ENCODE data around the gene TMEM14A. TPM values are rescaled to one million over a fixed set of nuclear protein-coding genes. Genes with fewer than 3 reads are reported as not detected.
"Not testable (repeated sequence)": the region's sequence is repeated elsewhere in the genome, so short reads cannot be mapped to it uniquely, and the experiment has no call there.

TMEM14A gene
- polyA plus RNA-seq, 6 donors from 2014 or later, result 9.7 to 22.3 (median 15.5) TPM

DNA sequence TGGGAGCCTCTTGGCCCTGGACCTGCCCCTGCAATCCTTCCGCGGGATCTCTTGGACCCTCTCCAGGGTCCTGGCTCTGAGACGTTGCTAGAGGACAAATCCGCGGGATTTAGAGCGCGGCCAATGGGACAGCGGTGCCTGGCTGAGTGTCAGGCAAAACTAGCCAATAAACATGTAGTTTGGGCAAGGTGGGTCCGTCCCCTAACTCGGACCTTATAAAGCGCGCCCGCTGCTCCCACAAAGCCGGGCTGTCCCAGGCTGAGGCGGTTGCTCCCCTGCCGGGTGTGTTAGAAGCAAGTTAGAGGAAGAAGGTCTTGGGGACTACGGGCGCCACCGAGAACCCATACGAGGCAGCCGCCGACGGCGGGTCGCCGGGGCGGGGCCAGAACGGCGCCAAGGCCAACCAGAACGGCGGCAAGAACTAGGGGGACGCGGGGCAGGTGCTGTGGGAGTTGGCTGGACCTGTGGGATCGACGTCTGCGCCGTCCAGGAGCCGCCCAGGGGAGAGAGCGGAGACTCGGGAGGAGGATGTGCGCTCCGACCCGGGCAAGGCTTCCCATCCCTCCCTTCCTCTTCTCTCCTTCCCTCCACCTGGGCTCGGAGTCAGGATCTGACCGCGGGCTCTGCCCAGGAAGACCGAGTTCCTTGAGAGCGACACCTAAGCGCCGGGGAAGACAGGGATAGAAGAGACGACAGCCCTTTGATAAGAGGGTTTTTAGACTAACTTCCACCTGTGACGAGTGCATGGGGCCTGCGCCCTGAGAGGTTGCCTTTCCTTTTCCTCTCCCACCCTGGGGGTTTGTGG, 6.5 kb upstream of the TMEM14A start:
- no peaks in the 10 kb centered on the region for H3K36me3 Mint-ChIP-seq
- H3K27me3 Mint-ChIP-seq, result no peaks in the 10 kb centered on the region
- ATAC-seq (ENCODE audit: low read depth in 2 of 2) (peak; percentile 74 to 79), DNase-seq (peak; percentile 54)
- no peak overlapping the region for H3K4me3 Mint-ChIP-seq
- no peak overlapping the region for H3K27ac Mint-ChIP-seq
- H3K4me1 Mint-ChIP-seq, result peaks cover 3 to 9% (median 7%) of the 10 kb centered on the region in 3 donors
- no peaks in the 10 kb centered on the region for H3K9me3 Mint-ChIP-seq

GRCh38 chr6:52664991-52665686, 5.8 kb upstream of the TMEM14A start:
- Mint-ChIP-seq H3K9me3 (no peaks in the 10 kb centered on the region), H3K4me3 (no peak overlapping the region), H3K27ac (no peak overlapping the region), H3K4me1 (peaks cover 7 to 11% (median 7%) of the 10 kb centered on the region in 3 donors), H3K36me3 (no peaks in the 10 kb centered on the region), H3K27me3 (no peaks in the 10 kb centered on the region)
- ATAC-seq (ENCODE audit: low read depth in 2 of 2) (no peak), DNase-seq (no peak)

DNA sequence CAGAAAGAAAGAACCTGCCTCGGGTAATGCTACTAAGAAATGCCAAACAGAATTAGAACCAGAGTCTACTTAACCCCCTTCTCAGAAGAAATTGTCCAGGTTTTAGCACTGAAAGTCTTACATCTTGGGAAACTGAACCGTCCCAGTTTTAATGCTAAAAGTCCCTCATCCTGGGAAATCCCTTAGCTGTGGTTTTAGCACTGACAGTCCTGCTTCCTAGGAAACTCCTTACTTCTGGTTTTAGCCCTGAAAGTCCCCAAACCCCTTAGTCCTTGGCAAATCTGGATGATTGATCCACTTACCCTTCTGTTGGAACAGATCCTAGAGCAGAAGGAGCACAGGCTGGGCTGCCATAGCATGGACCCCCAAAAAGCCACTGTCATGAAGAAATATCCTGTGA, 4.8 kb upstream of the TMEM14A start:
- DNase-seq (no peak), ATAC-seq (ENCODE audit: low read depth in 2 of 2) (no peak)
- Mint-ChIP-seq H3K27ac (peak overlapping the region in 1 of 6 donors; percentile 22), H3K27me3 (no peaks in the 10 kb centered on the region), H3K36me3 (no peaks in the 10 kb centered on the region), H3K9me3 (no peaks in the 10 kb centered on the region), H3K4me3 (no peak overlapping the region), H3K4me1 (peaks cover 7 to 17% (median 12%) of the 10 kb centered on the region in 3 donors)

GRCh38 chr6:52666523-52666922, 4.4 kb upstream of the TMEM14A start:
- peak overlapping the region in 1 of 6 donors; percentile 48 for H3K27ac Mint-ChIP-seq
- DNase-seq, result no peak
- no peak overlapping the region for H3K4me3 Mint-ChIP-seq
- no peaks in the 10 kb centered on the region for H3K27me3 Mint-ChIP-seq
- peaks cover 11 to 22% (median 17%) of the 10 kb centered on the region in 3 donors for H3K4me1 Mint-ChIP-seq
- H3K9me3 Mint-ChIP-seq, result no peaks in the 10 kb centered on the region
- ATAC-seq (ENCODE audit: low read depth in 2 of 2), result no peak
- H3K36me3 Mint-ChIP-seq, result no peaks in the 10 kb centered on the region

GRCh38 chr6:52667572-52667971, 3.3 kb upstream of the TMEM14A start:
- Mint-ChIP-seq H3K4me1 (peaks cover 18 to 27% (median 21%) of the 10 kb centered on the region in 3 donors), H3K9me3 (no peaks in the 10 kb centered on the region), H3K27ac (peak overlapping the region in 1 of 6 donors; percentile 58)

GRCh38 chr6:52671676-52672075, 763 bp downstream of the TMEM14A start:
- Mint-ChIP-seq H3K36me3 (peaks cover 3 to 14% of the 10 kb centered on the region in 2 donors), H3K4me3 (peak overlapping the region; percentile 86 to 95 (median 92)), H3K27me3 (no peaks in the 10 kb centered on the region), H3K4me1 (peaks cover 25 to 29% (median 26%) of the 10 kb centered on the region in 3 donors), H3K27ac (peak overlapping the region in 5 of 6 donors; percentile 3 to 93 (median 42)), H3K9me3 (no peaks in the 10 kb centered on the region)
- DNase-seq, result no peak
- no peak for ATAC-seq (ENCODE audit: low read depth in 2 of 2)

More at GRCh38 chr6:52667572-52667971, 3.3 kb upstream of the TMEM14A start:
- no peaks in the 10 kb centered on the region for H3K27me3 Mint-ChIP-seq
- DNase-seq, result no peak
- no peaks in the 10 kb centered on the region for H3K36me3 Mint-ChIP-seq
- peak; percentile 16 to 18 for ATAC-seq (ENCODE audit: low read depth in 2 of 2)
- H3K4me3 Mint-ChIP-seq, result peak overlapping the region in 1 of 8 donors; percentile 39

DNA sequence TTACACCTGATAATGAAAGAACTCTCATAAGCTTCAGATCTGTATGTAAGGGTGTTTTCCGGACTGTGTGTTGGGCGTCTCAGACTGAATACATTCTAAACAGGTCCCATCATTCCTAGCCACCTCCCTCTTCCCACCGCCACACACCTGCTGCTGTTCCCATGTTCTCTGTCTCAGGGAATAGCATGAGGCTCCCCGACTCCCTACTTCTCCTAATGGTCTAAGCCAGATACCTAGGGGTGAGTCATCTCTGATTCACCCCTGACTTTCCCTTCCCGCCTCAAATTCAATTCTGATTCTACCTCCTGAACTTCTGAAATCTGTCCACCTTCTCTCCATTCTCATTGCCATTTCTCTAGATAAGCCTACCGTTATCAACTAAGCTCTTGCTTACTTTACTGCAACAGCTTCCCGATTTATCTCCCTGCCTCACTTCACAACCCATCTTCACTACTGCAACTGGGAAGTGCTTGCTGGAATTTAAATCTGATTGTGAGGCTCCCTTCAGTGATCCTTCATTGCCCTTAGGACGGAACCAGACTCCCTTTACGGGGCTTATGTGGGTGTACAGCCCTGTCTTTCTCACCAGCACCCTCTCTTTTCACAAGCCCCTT, 1.6 kb downstream of the TMEM14A start:
- peak overlapping the region in 6 of 8 donors; percentile 40 to 92 (median 67) for H3K4me3 Mint-ChIP-seq
- peaks cover 6 to 16% of the 10 kb centered on the region in 2 donors for H3K36me3 Mint-ChIP-seq
- H3K27ac Mint-ChIP-seq, result peak overlapping the region in 1 of 6 donors; percentile 45
- DNase-seq (no peak), ATAC-seq (ENCODE audit: low read depth in 2 of 2) (no peak)
- H3K27me3 Mint-ChIP-seq, result no peaks in the 10 kb centered on the region
- peaks cover 20 to 24% (median 22%) of the 10 kb centered on the region in 3 donors for H3K4me1 Mint-ChIP-seq
- H3K9me3 Mint-ChIP-seq, result no peaks in the 10 kb centered on the region

- H3K4me1 Mint-ChIP-seq, result peaks cover 19 to 22% (median 19%) of the 10 kb centered on the region in 3 donors
- ATAC-seq (ENCODE audit: low read depth in 2 of 2) (no peak), DNase-seq (no peak)
- peaks cover 15 to 16% of the 10 kb centered on the region in 2 donors for H3K36me3 Mint-ChIP-seq
- H3K27me3 Mint-ChIP-seq, result no peaks in the 10 kb centered on the region
- H3K27ac Mint-ChIP-seq, result no peak overlapping the region
- H3K9me3 Mint-ChIP-seq, result no peaks in the 10 kb centered on the region
- H3K4me3 Mint-ChIP-seq, result peak overlapping the region in 1 of 8 donors; percentile 6
These were observed 3.8 kb downstream of the TMEM14A start for GRCh38 chr6:52674666-52675065.

DNA sequence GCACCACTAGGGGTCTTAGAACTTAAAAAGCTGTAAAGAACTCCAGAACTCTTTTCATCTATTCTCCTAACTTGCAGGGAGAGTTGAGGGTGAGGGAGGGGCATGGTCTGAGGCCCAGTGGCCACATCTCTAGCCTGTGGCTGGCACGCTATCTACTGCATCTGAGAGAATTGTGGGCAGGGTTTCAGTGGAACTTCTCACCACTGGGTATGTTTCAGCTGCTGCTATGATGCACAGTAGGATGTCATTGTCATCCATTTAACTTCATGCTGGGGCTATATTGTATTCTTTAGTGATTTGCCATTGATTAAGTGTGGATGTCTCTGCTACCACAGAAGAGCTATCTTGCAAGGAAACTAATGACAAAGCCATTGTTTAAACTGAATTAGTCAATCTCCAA, 4.5 kb downstream of the TMEM14A start:
- peaks cover 15 to 16% of the 10 kb centered on the region in 2 donors for H3K36me3 Mint-ChIP-seq
- DNase-seq, result no peak
- H3K27ac Mint-ChIP-seq, result no peak overlapping the region
- no peaks in the 10 kb centered on the region for H3K27me3 Mint-ChIP-seq
- no peak for ATAC-seq (ENCODE audit: low read depth in 2 of 2)
- H3K4me1 Mint-ChIP-seq, result peaks cover 17 to 19% (median 18%) of the 10 kb centered on the region in 3 donors
- H3K9me3 Mint-ChIP-seq, result no peaks in the 10 kb centered on the region
- no peak overlapping the region for H3K4me3 Mint-ChIP-seq

DNA sequence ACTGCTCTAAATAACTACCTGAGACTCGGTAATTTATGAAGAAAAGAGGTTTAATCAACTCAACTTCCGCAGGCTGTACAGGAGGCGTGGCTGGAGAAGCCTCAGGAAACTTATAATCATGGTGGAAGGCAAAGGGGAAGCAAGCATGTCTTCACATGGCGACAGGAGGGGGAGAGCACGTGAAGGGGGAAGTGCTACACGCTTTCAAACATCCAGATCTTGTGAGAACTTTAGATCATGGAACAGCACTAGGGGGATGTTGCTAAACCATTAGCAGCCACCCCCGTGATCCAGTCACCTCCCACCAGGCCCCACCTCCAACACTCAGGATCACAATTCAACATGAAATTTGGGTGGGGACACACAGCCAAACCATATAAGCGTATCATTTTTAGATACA, 5.7 kb downstream of the TMEM14A start:
- not testable (repeated sequence) for DNase-seq; H3K9me3 Mint-ChIP-seq; H3K27me3 Mint-ChIP-seq; ATAC-seq (ENCODE audit: low read depth in 2 of 2); H3K4me3 Mint-ChIP-seq; H3K27ac Mint-ChIP-seq
- peaks cover 16 to 17% of the 10 kb centered on the region in 2 donors for H3K36me3 Mint-ChIP-seq
- H3K4me1 Mint-ChIP-seq, result peaks cover 6 to 13% (median 8%) of the 10 kb centered on the region in 3 donors

- Mint-ChIP-seq H3K27me3 (no peaks in the 10 kb centered on the region), H3K9me3 (no peaks in the 10 kb centered on the region), H3K4me1 (peaks cover 0 to 6% (median 5%) of the 10 kb centered on the region in 3 donors), H3K4me3 (no peak overlapping the region), H3K36me3 (peaks cover 12 to 32% of the 10 kb centered on the region in 2 donors), H3K27ac (no peak overlapping the region)
- ATAC-seq (ENCODE audit: low read depth in 2 of 2) (no peak), DNase-seq (no peak)
These were observed 10.5 kb downstream of the TMEM14A start for GRCh38 chr6:52681416-52681815.

- ATAC-seq (ENCODE audit: low read depth in 2 of 2) (no peak), DNase-seq (no peak)
- H3K9me3 Mint-ChIP-seq, result no peaks in the 10 kb centered on the region
- no peak overlapping the region for H3K4me3 Mint-ChIP-seq
- no peak overlapping the region for H3K27ac Mint-ChIP-seq
- H3K27me3 Mint-ChIP-seq, result no peaks in the 10 kb centered on the region
- H3K36me3 Mint-ChIP-seq, result peaks cover 7 to 13% of the 10 kb centered on the region in 2 donors
- H3K4me1 Mint-ChIP-seq, result peaks cover 0 to 6% (median 5%) of the 10 kb centered on the region in 3 donors
These were observed 16.2 kb downstream of the TMEM14A start for GRCh38 chr6:52686878-52687699.

DNA sequence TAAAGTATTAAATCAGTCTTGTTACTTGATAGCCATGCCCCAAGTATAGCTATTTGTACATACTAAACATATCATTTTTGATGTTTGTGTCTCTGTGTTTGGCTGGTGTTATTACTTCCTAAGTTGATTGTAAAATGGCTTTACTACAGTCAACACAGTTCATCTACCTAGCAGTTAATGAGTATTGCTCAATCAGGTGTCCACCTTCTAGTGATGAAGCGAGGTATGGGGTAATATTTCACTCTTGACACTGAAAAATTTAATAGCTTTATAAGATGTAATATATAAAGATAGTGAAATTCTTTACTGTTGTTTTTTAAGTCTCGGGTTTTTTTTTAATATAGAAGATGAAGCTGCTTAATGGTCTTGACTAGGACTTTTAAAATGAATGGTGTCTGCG, 18.9 kb downstream of the TMEM14A start:
- Mint-ChIP-seq H3K4me1 (peaks cover 0 to 4% (median 3%) of the 10 kb centered on the region in 3 donors), H3K36me3 (peaks cover 0 to 5% of the 10 kb centered on the region in 2 donors), H3K27ac (no peak overlapping the region), H3K27me3 (no peaks in the 10 kb centered on the region), H3K9me3 (no peaks in the 10 kb centered on the region), H3K4me3 (no peak overlapping the region)
- no peak for DNase-seq
- no peak for ATAC-seq (ENCODE audit: low read depth in 2 of 2)
